ENCODE results near the gene INSIG2.

INSIG2 gene

DNA sequence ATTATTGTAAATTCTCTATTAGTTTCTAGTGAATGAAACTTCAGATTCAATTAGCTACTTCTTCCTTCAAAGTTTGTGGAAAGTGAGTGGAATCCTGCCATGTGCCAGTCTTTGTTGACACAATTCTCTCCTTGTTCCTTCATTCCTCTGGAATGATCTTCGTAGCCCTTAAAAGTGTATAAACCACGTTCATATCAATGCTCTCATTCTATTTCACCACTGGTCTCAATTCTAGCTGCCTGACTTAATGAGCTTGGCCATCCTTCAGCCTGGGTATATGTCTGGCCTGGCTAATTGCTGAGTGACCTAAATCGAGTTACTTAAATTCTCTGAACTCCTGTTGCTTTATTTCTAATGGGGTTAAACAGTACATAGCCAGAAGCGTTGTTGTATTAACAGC lies 43.5 kb downstream of the INSIG2 start:
- no peak for DNase-seq

- no peak for DNase-seq
These were observed 45.6 kb downstream of the INSIG2 start for GRCh38 chr2:118133916-118134315.

DNA sequence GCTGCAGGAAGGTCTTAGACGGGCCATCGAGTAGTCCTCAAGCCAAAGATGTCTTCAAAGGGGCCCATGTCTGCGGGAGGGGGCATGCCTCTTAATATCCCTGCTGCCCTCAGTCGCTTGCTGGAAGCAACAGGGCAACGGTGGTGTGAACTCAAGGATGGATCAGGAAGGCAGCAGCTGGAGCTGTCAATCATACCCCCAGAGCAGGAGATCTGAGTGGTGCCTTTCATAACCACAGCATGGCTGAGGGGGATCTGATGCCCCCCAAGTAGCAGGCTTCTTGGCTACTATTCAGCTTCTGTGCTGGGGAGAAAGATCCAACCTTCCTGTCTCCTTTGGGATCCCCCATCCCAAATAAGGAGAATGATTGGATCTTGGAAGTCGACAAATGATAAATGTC lies 46.4 kb downstream of the INSIG2 start:
- no peak for DNase-seq

DNA sequence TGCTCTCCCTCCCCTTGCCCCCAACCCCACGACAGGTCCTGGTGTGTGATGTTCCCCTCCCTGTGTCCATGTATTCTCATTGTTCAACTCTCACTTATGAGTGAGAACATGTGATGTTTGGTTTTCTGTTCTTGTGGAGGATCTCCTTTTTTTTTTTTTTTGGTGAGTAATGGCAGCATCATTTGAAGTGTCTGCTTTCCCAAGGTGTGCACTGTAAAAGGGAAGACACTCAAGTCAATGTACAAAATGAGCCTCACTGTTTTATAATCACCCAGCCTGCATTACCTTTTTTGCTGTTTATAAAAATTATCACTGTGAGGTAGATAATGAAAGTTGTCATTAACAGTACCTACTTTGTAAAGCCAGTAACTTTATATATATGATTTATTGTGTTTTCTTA lies 56.9 kb downstream of the INSIG2 start:
- DNase-seq: no peak

DNA sequence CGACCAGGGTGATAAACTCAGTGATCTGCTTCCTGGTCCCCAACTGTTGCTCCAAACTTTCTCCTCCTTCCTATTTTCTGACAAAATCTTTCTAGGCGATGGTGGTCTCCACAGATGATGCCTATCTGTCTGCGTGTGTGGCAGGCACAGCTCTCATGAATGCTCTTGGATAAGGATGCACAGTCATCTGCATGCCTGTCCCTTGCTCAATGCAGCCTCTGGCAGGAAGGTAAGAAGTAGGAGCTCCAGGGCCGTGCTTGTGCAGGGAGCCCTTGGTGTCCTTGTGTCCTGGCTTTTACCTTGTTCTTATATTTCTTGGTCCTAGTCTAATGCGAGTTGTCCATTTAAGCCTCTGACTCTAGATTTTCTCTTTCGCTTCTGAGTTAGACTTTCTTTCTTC lies 57.5 kb downstream of the INSIG2 start:
- no peak for DNase-seq

DNA sequence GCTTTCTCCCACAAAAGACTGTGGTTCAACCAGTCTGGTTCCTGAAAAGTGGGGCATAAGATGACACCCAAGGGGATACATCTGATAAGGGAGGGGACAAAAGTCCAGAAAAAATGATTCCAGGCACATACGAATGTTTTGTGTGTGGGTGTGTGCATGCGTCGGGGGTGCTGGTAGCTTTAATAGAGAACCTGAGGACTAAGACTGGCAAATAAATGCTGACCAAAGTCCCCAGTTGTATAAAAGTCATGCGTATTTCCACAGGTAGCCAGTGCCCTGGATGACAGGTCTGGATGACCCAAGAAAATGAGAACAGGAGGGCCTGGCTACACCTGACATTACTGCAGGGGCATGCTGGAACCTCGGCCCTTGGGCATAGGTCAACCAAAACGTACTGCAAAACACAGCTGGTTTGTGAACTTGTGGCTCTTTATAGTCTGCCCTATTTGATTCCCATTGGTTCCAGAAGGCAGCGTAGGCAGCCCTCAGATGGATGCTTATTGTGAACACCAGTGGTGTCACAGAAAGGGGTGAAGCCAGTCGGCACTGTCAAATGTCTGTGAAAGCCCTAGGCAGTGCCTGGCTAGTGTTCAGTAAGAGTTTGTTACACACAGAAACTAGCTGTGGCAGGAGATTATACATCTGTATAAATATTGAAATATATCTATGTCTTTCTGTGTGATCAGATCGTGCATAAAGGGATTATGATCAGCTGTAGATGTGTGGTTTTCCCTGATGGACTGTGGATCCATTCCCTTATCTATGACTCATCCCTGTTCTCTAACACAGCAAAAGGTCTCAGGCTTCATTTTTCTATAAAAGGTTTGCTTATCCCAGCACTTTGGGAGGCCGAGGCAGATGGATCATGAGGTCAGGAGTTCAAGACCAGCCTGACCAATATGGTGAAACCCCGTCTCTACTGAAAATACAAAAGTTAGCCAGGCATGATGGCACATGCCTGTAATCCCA lies 58.3 kb downstream of the INSIG2 start:
- DNase-seq: no peak

DNA sequence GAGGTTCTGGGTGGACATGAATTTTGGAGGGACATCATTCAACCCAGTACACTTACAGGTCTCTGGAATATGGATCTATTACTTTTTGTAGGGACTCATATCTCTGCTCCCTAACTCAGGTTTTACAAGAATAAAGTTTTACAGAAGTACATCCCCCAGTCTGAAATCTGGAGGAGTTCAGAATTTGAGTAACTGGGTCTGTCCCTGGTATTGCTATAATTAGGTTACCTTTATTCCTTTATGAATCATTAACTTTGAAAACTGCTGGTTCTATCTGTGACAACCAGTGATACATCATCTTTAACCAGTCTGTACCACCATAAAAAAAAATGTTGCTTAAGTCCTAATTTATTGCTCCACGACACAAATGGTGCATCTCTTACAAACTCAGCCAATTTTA lies 59.9 kb downstream of the INSIG2 start:
- DNase-seq: no peak

DNA sequence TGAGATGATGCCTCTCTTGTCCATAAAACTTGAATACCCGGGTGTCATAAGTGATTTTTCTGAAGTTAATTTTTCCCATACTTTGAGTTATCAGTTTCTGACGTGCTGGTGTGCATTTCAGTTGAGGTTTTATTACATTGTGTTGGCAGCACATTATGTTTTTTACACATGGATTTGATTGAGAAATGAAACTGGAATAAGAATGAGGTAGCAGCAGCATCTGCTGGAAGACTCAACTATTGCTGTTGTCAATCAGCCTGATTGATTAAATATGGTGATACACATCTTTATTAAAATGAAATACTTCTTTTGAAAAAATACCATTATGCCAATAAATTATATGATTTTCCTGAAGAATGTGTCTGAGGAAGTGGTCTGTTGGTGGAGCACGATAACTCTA lies 60.5 kb downstream of the INSIG2 start:
- no peak for DNase-seq

- DNase-seq: no peak
These were observed 62.0 kb downstream of the INSIG2 start for GRCh38 chr2:118150294-118150693.

- no peak for DNase-seq
These were observed 63.6 kb downstream of the INSIG2 start for GRCh38 chr2:118151831-118152230.

GRCh38 chr2:118153433-118153832 lies 65.2 kb downstream of the INSIG2 start:
- no peak for DNase-seq

DNA sequence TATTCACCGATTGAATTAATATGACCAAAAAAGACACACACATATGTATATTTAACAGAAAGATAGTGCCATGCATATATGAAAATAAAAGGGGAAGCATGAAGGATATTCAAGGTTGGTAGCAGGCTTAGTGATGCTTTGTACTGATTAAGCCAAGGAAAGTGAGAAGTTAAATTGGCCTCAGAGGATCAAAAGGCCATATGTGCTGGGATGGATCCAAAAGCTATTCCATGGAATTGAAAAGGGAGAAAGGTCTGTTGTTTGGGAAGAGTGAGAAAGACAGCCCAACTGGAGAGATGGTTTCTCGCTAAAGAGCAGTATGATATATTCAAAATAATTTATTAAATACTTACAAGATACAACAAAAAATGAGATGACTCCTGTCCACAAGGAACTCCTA lies 65.9 kb downstream of the INSIG2 start:
- DNase-seq: no peak
